GM12878 (cell line): Measurements from ENCODE around the gene LDLRAD4. TPM values are rescaled to one million over a fixed set of nuclear protein-coding genes. Genes with fewer than 3 reads are reported as not detected.

Source experiments
- ATAC-seq: fragments of 200-7000 bp; cut with Tn5 transposase; 3 replicates; pipeline ENCODE4 v1.9.1; 2020; ENCODE audit warnings: mild to moderate bottlenecking, moderate library complexity
- BruUV-seq: library from RNA; stranded (reverse); fragments of 400-500 nt; replicated peaks from 2 replicates; lab custom pipeline; 2021; lab: Mats Ljungman, UMichigan
- CTCF ChIA-PET: fragments of 300-600 bp; sonication (Branson Sonifier 250); formaldehyde crosslinking; extraction: SDS; loops from one replicate; lab custom pipeline; 2021; ENCODE audit warnings: inconsistent platforms; lab: Yijun Ruan, JAX
- POLR2A ChIA-PET: fragments of 350-600 bp; formaldehyde crosslinking; extraction: SDS; loops from one replicate; lab custom pipeline; 2021; ENCODE audit warnings: inconsistent platforms; lab: Charles Lee
- RAD21 ChIA-PET: fragments of 300-600 bp; sonication (Branson Sonifier 250); formaldehyde crosslinking; loops from one replicate; lab custom pipeline; 2023; ENCODE audit warnings: antibody characterized with exemption; ENCODE audit not compliant: unreplicated experiment; lab: Charles Lee
- SMC1A ChIA-PET: fragments of 300-600 bp; sonication (Branson Sonifier 250); formaldehyde crosslinking; loops from one replicate; lab custom pipeline; 2023; ENCODE audit not compliant: unreplicated experiment, uncharacterized antibody; lab: Charles Lee
- DNase-seq: peaks from one replicate; pipeline ENCODE4 v3.0.0-alpha.2; 2011; ENCODE audit warnings: low read depth, low spot score
- FAIRE-seq: peaks from 3 replicates; lab custom pipeline; 2011; peaks lifted over from hg19 to GRCh38; lab: Jason Lieb, UNC
- H2AFZ ChIP-seq: 2 replicates; pipeline ENCODE4 v1.6.0; 2011; ENCODE audit warnings: low read depth, low read length, control low read depth; ENCODE audit not compliant: control insufficient read depth
- H3K27ac ChIP-seq: 2 replicates; pipeline ENCODE4 v1.5.1; 2011; ENCODE audit warnings: control low read depth; ENCODE audit not compliant: control insufficient read depth, insufficient read depth
- H3K27me3 ChIP-seq, 2 experiments: replicated peaks in 1 of 2; 2 replicates each; pipeline versions ENCODE4 v1.6.0 to v1.6.1; 2011; ENCODE audit warnings: low read length in 1 of 2; ENCODE audit not compliant: control insufficient read depth in 2 of 2, insufficient read depth in 2 of 2
- H3K36me3 ChIP-seq, 2 experiments: 2 replicates each; pipeline ENCODE4 v1.5.1; 2011; ENCODE audit warnings: low read length in 1 of 2; ENCODE audit not compliant: control insufficient read depth in 2 of 2, insufficient read depth in 2 of 2
- H3K4me1 ChIP-seq: 2 replicates; pipeline ENCODE4 v1.6.1; 2011; ENCODE audit warnings: mild to moderate bottlenecking, low read length, moderate library complexity, mixed read lengths; ENCODE audit not compliant: control insufficient read depth, insufficient read depth
- H3K4me2 ChIP-seq: 2 replicates; pipeline ENCODE4 v1.6.0; 2011; ENCODE audit warnings: control low read depth; ENCODE audit not compliant: control insufficient read depth, insufficient read depth
- H3K4me3 ChIP-seq: fragments of 200-600 bp; sonication (generic); 2 replicates; pipeline ENCODE4 v1.5.1; 2016
- H3K79me2 ChIP-seq: 2 replicates; pipeline ENCODE4 v1.6.0; 2011; ENCODE audit warnings: low read length; ENCODE audit not compliant: control insufficient read depth, insufficient read depth
- H3K9ac ChIP-seq: 2 replicates; pipeline ENCODE4 v1.8.0; 2011; ENCODE audit warnings: low read length, control low read depth, mixed read lengths; ENCODE audit not compliant: control insufficient read depth, insufficient read depth
- H3K9me3 ChIP-seq: replicated peaks from 3 replicates; pipeline ENCODE4 v1.5.1; 2011; ENCODE audit warnings: mild to moderate bottlenecking, low read length; ENCODE audit not compliant: control insufficient read depth, insufficient read depth
- H4K20me1 ChIP-seq: 2 replicates; pipeline ENCODE4 v1.6.0; 2011; ENCODE audit not compliant: control insufficient read depth, insufficient read depth
- BACH1 ChIP-seq: fragments of 450-650 bp; IDR thresholded peaks from 2 replicates; pipeline ENCODE4 v1.6.1; 2017; ENCODE audit warnings: mild to moderate bottlenecking, borderline replicate concordance
- BHLHE40 ChIP-seq, 2 experiments: fragments of 450-650 bp in 1 of 2; IDR thresholded peaks; 2 replicates each; pipeline ENCODE4 v1.6.1; 2011 to 2017; ENCODE audit warnings: low read depth in 2 of 2, borderline replicate concordance in 1 of 2, improper control_type of control experiment in 1 of 2, low read length in 1 of 2, mild to moderate bottlenecking in 1 of 2
- CHD1 ChIP-seq: IDR thresholded peaks from 2 replicates; pipeline ENCODE4 v1.6.1; 2012; ENCODE audit warnings: low read depth, low read length, improper control_type of control experiment
- NFXL1 ChIP-seq: fragments of 450-650 bp; IDR thresholded peaks from 2 replicates; pipeline ENCODE4 v1.6.1; 2017; ENCODE audit warnings: antibody characterized with exemption, mild to moderate bottlenecking, borderline replicate concordance
- PAX8 ChIP-seq: fragments of 450-650 bp; IDR thresholded peaks from 2 replicates; pipeline ENCODE4 v1.6.1; 2017; ENCODE audit warnings: mild to moderate bottlenecking, moderate library complexity
- POLR2AphosphoS5 ChIP-seq: IDR thresholded peaks from 2 replicates; pipeline ENCODE4 v1.6.1; 2011; ENCODE audit warnings: mild to moderate bottlenecking, low read length, inconsistent platforms
- ZNF24 ChIP-seq: fragments of 450-650 bp; IDR thresholded peaks from 2 replicates; pipeline ENCODE4 v1.6.1; 2017; ENCODE audit warnings: antibody characterized with exemption, mild to moderate bottlenecking
- WGBS: methylation state at CpG from one replicate; pipeline ENCODE4 v1.1.6; 2016; ENCODE audit warnings: low lambda C conversion rate; ENCODE audit not compliant: insufficient replicate concordance, insufficient coverage; ENCODE audit errors: missing lambda C conversion rate; 5-methylcytosine and 5-hydroxymethylcytosine counted together
- in situ Hi-C: fragments of 300-500 bp; cut with MboI; formaldehyde crosslinking; loops from 9 replicates; pipeline ENCODE4 v1.14.3; 2018; ENCODE audit warnings: mixed read lengths
- intact Hi-C: fragments of 100-400 bp; cut with micrococcal nuclease; formaldehyde crosslinking; loops from one replicate; pipeline ENCODE4 v1.14.2; 2022; ENCODE audit not compliant: unreplicated experiment
- polyA plus RNA-seq, 11 experiments: library from polyadenylated mRNA; depleted of rRNA in 4 of 11; unstranded in 6 of 11; stranded (reverse) in 5 of 11; fragments of >200 nt; fragmentation: Nextera tagmentation in 4 of 11; fragmentation: Illumina TruSeq in 1 of 11; extraction: Ambion mirVana in 4 of 11; extraction: Trizol in 1 of 11; gene quantifications; 1 replicate in 1 of 11; 2 replicates in 10 of 11; pipeline versions ENCODE4 v1.2.1 to v1.2.3, GENCODE V29; 2011 to 2016; ENCODE audit warnings: inconsistent platforms in 2 of 11, missing spikeins in 2 of 11, low read depth in 1 of 11
- total RNA-seq, 4 experiments: library from RNA; depleted of rRNA in 3 of 4; stranded (reverse); fragments of >200 nt in 3 of 4; fragmentation: Illumina TruSeq in 1 of 4; extraction: Trizol in 1 of 4; gene quantifications; 2 replicates each; pipeline versions ENCODE4 v1.2.1 to v1.2.3, GENCODE V29; 2013 to 2021
- TF ChIP-seq, protein P1 (sequence below): fragments of 450-650 bp; IDR thresholded peaks from 2 replicates; pipeline ENCODE4 v1.6.1; 2016; ENCODE audit warnings: mild to moderate bottlenecking
- TF ChIP-seq, protein P2 (sequence below): fragments of 450-650 bp; formaldehyde crosslinking; IDR thresholded peaks from 2 replicates; pipeline ENCODE4 v1.4.0; 2022; ENCODE audit warnings: mild to moderate bottlenecking, moderate library complexity
- TF ChIP-seq, protein P3 (sequence below): fragments of 450-650 bp; IDR thresholded peaks from 2 replicates; pipeline ENCODE4 v1.6.1; 2016; ENCODE audit warnings: mild to moderate bottlenecking, moderate library complexity, borderline replicate concordance

Gene LDLRAD4
- total and polyA plus RNA-seq, 10 of the 15 experiments (the other 5 are each of a cell fraction or from before 2014, with no cell fraction given): 2.7 to 16.8 (median 11.2) TPM

DNA sequence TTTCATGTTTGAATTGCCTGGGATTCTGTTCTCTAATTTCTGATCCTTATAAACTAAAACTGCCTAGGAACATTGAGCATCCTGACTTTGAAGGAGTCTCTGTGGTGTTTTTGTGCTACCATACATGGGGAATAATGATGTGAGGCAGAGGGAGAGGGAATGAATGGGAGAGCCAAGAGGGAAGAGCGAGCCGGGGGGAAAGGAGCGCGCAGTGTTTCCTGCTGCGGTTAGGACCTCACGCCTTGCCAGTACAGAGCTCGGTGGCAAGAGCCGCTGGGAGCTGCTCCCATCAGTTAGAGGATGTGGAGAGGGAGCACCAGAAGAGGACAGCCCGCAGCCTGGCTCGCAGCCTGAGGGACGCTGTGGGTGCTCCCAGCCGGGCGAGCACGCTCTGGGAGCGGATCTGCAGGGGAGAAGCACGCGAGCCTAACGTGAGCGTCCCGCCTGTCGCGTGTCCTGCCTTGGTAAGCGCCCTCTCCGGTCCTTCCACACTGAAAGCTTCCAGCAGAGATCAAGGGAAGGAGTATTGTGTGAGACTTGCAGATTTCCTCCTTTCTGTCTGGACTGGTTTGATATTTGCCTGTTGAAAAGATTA, 393.1 kb downstream of the LDLRAD4 start:
- H3K9me3 ChIP-seq: no peaks in the 10 kb centered on the region
- in situ Hi-C loops: loop anchor here (5.0 kb wide), 1 partner anchor 44 kb away; no protein-coding TSS in a partner anchor
- peak overlapping the region; percentile 84 for H3K27ac ChIP-seq
- ChIA-PET POLR2A (interaction anchor here (1.1 to 10.9 kb wide), 9 partner anchors 11 to 333 kb away, joined by 3 to 175 read pairs (median 9); no protein-coding TSS in a partner anchor), CTCF (interaction anchor here (0.8 to 13.5 kb wide), 8 partner anchors 17 to 112 kb away, joined by 3 to 235 read pairs (median 24); no protein-coding TSS in a partner anchor), RAD21 (interaction anchor here (0.7 to 8.4 kb wide), 11 partner anchors 11 to 396 kb away, joined by 3 to 337 read pairs (median 26); no protein-coding TSS in a partner anchor), SMC1A (interaction anchor here (1.1 to 13.4 kb wide), 7 partner anchors 11 to 52 kb away, joined by 4 to 372 read pairs (median 111); no protein-coding TSS in a partner anchor)
- H4K20me1 ChIP-seq: no peaks in the 10 kb centered on the region
- TSS peak; percentile 92 for BruUV-seq
- FAIRE-seq: no peak
- H2AFZ ChIP-seq: peak overlapping the region; percentile 32
- 0% methylated on average over 24 of the region's 24 CpGs for WGBS
- H3K4me1 ChIP-seq: peaks cover 75% of the 10 kb centered on the region
- DNase-seq: no peak
- H3K4me3 ChIP-seq: peak overlapping the region; percentile 73
- intact Hi-C loops: loop anchor here (1.0 to 2.0 kb wide), 4 partner anchors 27 to 49 kb away; no protein-coding TSS in a partner anchor
- H3K79me2 ChIP-seq: peaks cover 39% of the 10 kb centered on the region
- peak overlapping the region; percentile 95 for H3K4me2 ChIP-seq
- peak overlapping the region; percentile 74 for H3K9ac ChIP-seq
- H3K27me3 ChIP-seq: no peaks in the 10 kb centered on the region
- H3K36me3 ChIP-seq: no peaks in the 10 kb centered on the region
- peak; percentile 0 for ATAC-seq
- TF ChIP-seq POLR2AphosphoS5: peak; percentile 81
- 0 out of 2 replicates have a peak, but pooled peaks have one; percentile 18 for TF ChIP-seq ZNF24
- TF ChIP-seq, protein P1, sequence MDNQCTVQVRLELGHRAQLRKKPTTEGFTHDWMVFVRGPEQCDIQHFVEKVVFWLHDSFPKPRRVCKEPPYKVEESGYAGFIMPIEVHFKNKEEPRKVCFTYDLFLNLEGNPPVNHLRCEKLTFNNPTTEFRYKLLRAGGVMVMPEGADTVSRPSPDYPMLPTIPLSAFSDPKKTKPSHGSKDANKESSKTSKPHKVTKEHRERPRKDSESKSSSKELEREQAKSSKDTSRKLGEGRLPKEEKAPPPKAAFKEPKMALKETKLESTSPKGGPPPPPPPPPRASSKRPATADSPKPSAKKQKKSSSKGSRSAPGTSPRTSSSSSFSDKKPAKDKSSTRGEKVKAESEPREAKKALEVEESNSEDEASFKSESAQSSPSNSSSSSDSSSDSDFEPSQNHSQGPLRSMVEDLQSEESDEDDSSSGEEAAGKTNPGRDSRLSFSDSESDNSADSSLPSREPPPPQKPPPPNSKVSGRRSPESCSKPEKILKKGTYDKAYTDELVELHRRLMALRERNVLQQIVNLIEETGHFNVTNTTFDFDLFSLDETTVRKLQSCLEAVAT: peak; percentile 11; the same call in 1 of the 2 replicates
- TF ChIP-seq BACH1: peak; percentile 80
- peak; percentile 48 to 91; a peak in 3 of 4 replicates for TF ChIP-seq BHLHE40 (IDR thresholded peaks at IDR 0.05; ENCODE audit: borderline replicate concordance in 1 of 2, low read depth in 2 of 2, low read length in 1 of 2)
- no peak; the same call in 1 of the 2 replicates for TF ChIP-seq NFXL1
- peak; percentile 82; the same call in 1 of the 2 replicates for TF ChIP-seq CHD1
- 0 out of 2 replicates have a peak, but pooled peaks have one; percentile 43 for TF ChIP-seq PAX8
- TF ChIP-seq, protein P2, sequence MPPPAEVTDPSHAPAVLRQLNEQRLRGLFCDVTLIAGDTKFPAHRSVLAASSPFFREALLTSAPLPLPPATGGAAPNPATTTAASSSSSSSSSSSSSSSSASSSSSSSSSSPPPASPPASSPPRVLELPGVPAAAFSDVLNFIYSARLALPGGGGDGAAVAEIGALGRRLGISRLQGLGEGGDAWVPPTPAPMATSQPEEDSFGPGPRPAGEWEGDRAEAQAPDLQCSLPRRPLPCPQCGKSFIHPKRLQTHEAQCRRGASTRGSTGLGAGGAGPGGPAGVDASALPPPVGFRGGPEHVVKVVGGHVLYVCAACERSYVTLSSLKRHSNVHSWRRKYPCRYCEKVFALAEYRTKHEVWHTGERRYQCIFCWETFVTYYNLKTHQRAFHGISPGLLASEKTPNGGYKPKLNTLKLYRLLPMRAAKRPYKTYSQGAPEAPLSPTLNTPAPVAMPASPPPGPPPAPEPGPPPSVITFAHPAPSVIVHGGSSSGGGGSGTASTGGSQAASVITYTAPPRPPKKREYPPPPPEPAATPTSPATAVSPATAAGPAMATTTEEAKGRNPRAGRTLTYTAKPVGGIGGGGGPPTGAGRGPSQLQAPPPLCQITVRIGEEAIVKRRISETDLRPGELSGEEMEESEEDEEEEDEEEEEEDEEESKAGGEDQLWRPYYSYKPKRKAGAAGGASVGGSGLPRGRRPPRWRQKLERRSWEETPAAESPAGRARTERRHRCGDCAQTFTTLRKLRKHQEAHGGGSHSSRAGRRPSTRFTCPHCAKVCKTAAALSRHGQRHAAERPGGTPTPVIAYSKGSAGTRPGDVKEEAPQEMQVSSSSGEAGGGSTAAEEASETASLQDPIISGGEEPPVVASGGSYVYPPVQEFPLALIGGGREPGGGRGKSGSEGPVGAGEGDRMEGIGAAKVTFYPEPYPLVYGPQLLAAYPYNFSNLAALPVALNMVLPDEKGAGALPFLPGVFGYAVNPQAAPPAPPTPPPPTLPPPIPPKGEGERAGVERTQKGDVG (CRISPR knock-in tag): no peak
- TF ChIP-seq, protein P3, sequence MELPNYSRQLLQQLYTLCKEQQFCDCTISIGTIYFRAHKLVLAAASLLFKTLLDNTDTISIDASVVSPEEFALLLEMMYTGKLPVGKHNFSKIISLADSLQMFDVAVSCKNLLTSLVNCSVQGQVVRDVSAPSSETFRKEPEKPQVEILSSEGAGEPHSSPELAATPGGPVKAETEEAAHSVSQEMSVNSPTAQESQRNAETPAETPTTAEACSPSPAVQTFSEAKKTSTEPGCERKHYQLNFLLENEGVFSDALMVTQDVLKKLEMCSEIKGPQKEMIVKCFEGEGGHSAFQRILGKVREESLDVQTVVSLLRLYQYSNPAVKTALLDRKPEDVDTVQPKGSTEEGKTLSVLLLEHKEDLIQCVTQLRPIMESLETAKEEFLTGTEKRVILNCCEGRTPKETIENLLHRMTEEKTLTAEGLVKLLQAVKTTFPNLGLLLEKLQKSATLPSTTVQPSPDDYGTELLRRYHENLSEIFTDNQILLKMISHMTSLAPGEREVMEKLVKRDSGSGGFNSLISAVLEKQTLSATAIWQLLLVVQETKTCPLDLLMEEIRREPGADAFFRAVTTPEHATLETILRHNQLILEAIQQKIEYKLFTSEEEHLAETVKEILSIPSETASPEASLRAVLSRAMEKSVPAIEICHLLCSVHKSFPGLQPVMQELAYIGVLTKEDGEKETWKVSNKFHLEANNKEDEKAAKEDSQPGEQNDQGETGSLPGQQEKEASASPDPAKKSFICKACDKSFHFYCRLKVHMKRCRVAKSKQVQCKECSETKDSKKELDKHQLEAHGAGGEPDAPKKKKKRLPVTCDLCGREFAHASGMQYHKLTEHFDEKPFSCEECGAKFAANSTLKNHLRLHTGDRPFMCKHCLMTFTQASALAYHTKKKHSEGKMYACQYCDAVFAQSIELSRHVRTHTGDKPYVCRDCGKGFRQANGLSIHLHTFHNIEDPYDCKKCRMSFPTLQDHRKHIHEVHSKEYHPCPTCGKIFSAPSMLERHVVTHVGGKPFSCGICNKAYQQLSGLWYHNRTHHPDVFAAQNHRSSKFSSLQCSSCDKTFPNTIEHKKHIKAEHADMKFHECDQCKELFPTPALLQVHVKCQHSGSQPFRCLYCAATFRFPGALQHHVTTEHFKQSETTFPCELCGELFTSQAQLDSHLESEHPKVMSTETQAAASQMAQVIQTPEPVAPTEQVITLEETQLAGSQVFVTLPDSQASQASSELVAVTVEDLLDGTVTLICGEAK: 0 out of 2 replicates have a peak, but pooled peaks have one; percentile 1
